CD4-positive, CD25-positive, alpha-beta regulatory T cell (primary cell): Measurements from ENCODE around the gene TMEM163. TPM values are rescaled to one million over a fixed set of nuclear protein-coding genes. Genes with fewer than 3 reads are reported as not detected.

Experiments
- ATAC-seq, 2 donors: fragments of 150-1000 bp; cut with Tn5 transposase; one replicate each; pipeline ENCODE4 v1.10.0; 2021; ENCODE audit warnings: low read depth in 2 of 2, moderate number of reproducible peaks in 2 of 2, moderate library complexity in 1 of 2
- DNase-seq, 3 donors: peaks; one replicate each; pipeline versions ENCODE4 v3.0.0 to v3.0.0-alpha.2; 2012 to 2022; ENCODE audit warnings: mixed read lengths in 1 of 3
- H3K27ac ChIP-seq: one replicate; pipeline ENCODE4 v1.7.0; 2013; ENCODE audit warnings: mild to moderate bottlenecking, low read length; ENCODE audit not compliant: insufficient read depth, poor library complexity, severe bottlenecking
- H3K27me3 ChIP-seq: one replicate; pipeline ENCODE4 v1.7.0; 2013; ENCODE audit warnings: low read length; ENCODE audit not compliant: control insufficient read depth, insufficient read depth
- H3K36me3 ChIP-seq: one replicate; pipeline ENCODE4 v1.7.0; 2013; ENCODE audit warnings: mild to moderate bottlenecking, low read length, moderate library complexity; ENCODE audit not compliant: control insufficient read depth, insufficient read depth
- H3K4me1 ChIP-seq: 2 replicates; pipeline ENCODE4 v1.7.0; 2013; ENCODE audit warnings: mild to moderate bottlenecking, low read length; ENCODE audit not compliant: insufficient read depth, control insufficient read depth, poor library complexity, severe bottlenecking
- H3K4me3 ChIP-seq: one replicate; pipeline ENCODE4 v1.7.0; 2013; ENCODE audit warnings: low read depth, mild to moderate bottlenecking, low read length, moderate library complexity
- H3K9me3 ChIP-seq, 2 experiments: 1 replicate in 1 of 2; 2 replicates in 1 of 2; pipeline ENCODE4 v1.7.0; 2013; ENCODE audit warnings: low read length in 2 of 2, mild to moderate bottlenecking in 1 of 2, moderate library complexity in 1 of 2; ENCODE audit not compliant: control insufficient read depth in 2 of 2
- H3K27ac Mint-ChIP-seq, 3 donors: one replicate each; pipeline ENCODE4 v1.8.0; 2020 to 2022; ENCODE audit warnings: mild to moderate bottlenecking in 3 of 3, mixed read lengths in 3 of 3, moderate library complexity in 2 of 3
- H3K27me3 Mint-ChIP-seq: one replicate; pipeline ENCODE4 v1.8.0; 2022; ENCODE audit warnings: mild to moderate bottlenecking, mixed read lengths
- H3K36me3 Mint-ChIP-seq: one replicate; pipeline ENCODE4 v1.8.0; 2020; ENCODE audit warnings: mixed read lengths
- H3K4me1 Mint-ChIP-seq, 4 donors: one replicate each; pipeline ENCODE4 v1.8.0; 2020 to 2022; ENCODE audit warnings: mixed read lengths in 4 of 4, mild to moderate bottlenecking in 1 of 4
- H3K4me3 Mint-ChIP-seq, 4 donors: one replicate each; pipeline ENCODE4 v1.8.0; 2020 to 2022; ENCODE audit warnings: mild to moderate bottlenecking in 4 of 4, mixed read lengths in 4 of 4, moderate library complexity in 3 of 4
- H3K9me3 Mint-ChIP-seq, 7 donors: one replicate each; pipeline ENCODE4 v1.8.0; 2020 to 2022; ENCODE audit warnings: mixed read lengths in 7 of 7, mild to moderate bottlenecking in 3 of 7, moderate library complexity in 2 of 7
- polyA plus RNA-seq, 4 donors: library from polyadenylated mRNA; unstranded; fragments of 300-500 nt; fragmentation: Illumina TruSeq; gene quantifications; one replicate each; pipeline ENCODE4 v1.2.3, GENCODE V29; 2021
- total RNA-seq: library from RNA; stranded (reverse); gene quantifications from one replicate; pipeline ENCODE4 v1.2.3, GENCODE V29; 2022

Gene TMEM163
- total and polyA plus RNA-seq, 5 donors from 2014 or later = 0.08 to 1.0 (median 0.33) TPM

DNA sequence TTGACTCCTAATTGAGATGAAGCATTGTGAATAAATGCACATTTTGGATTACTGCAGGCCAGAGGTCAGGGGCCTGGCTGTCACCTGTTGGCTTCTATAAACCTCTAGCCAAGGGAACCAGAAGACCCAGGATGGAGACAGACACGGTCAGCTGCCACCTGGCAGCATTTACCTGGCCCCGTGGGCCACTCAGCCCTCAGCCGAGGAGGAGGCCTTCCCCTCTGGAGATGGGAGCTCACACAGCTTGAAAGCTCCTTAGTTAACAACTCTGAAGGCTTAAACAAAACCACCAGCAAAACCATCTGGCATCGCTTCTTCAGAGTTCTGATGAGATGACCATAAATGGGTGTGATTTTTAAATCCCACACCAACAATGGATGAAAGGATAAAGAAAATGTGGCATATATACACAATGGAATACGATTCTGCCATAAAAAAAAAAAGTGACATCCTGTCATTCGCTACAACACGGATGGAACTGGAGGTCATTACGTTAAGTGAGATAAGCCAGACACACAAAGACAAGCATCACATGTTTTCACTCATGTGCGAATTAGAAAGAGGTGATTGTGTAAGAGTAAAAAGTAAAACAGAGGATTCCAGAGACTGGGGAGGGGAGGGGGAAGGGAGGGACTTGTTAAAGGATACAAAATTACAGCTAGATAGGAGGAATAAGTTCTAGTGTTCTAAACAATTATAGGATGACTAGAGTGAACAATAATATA, 218.4 kb downstream of the TMEM163 start:
- H3K27me3 ChIP-seq = no peaks in the 10 kb centered on the region
- ATAC-seq (no peak), DNase-seq (no peak)
- H3K9me3 ChIP-seq = no peaks in the 10 kb centered on the region
- no peaks in the 10 kb centered on the region for H3K4me1 ChIP-seq
- Mint-ChIP-seq H3K27me3 (peaks cover 10% of the 10 kb centered on the region), H3K27ac (no peak overlapping the region), H3K36me3 (no peaks in the 10 kb centered on the region), H3K4me3 (no peak overlapping the region), H3K9me3 (peaks cover 0 to 4% (median 0%) of the 10 kb centered on the region in 7 donors), H3K4me1 (no peaks in the 10 kb centered on the region)
- no peak overlapping the region for H3K4me3 ChIP-seq
- H3K36me3 ChIP-seq = no peaks in the 10 kb centered on the region
- H3K27ac ChIP-seq = no peak overlapping the region

- no peak overlapping the region for H3K4me3 Mint-ChIP-seq
Measured at GRCh38 chr2:134499307-134499926, 219.4 kb downstream of the TMEM163 start.

GRCh38 chr2:134498654-134499053, 220.1 kb downstream of the TMEM163 start:
- ATAC-seq (no peak), DNase-seq (no peak)
- peaks cover 2% of the 10 kb centered on the region for H3K27me3 ChIP-seq
- H3K4me1 ChIP-seq = no peaks in the 10 kb centered on the region
- no peaks in the 10 kb centered on the region for H3K9me3 ChIP-seq
- no peaks in the 10 kb centered on the region for H3K36me3 ChIP-seq
- no peak overlapping the region for H3K4me3 ChIP-seq
- H3K4me1 Mint-ChIP-seq = no peaks in the 10 kb centered on the region
- peaks cover 15% of the 10 kb centered on the region for H3K27me3 Mint-ChIP-seq
- no peak overlapping the region for H3K4me3 Mint-ChIP-seq
- H3K9me3 Mint-ChIP-seq = peaks cover 0 to 4% (median 0%) of the 10 kb centered on the region in 7 donors
- no peak overlapping the region for H3K27ac Mint-ChIP-seq
- no peaks in the 10 kb centered on the region for H3K36me3 Mint-ChIP-seq
- H3K27ac ChIP-seq = no peak overlapping the region

More at GRCh38 chr2:134499307-134499926, 219.4 kb downstream of the TMEM163 start:
- Histone ChIP-seq H3K9me3 (no peaks in the 10 kb centered on the region), H3K36me3 (no peaks in the 10 kb centered on the region), H3K27ac (no peak overlapping the region), H3K27me3 (peaks cover under 1% of the 10 kb centered on the region), H3K4me1 (no peaks in the 10 kb centered on the region), H3K4me3 (no peak overlapping the region)
- H3K27ac Mint-ChIP-seq = no peak overlapping the region
- no peaks in the 10 kb centered on the region for H3K4me1 Mint-ChIP-seq
- no peaks in the 10 kb centered on the region for H3K36me3 Mint-ChIP-seq
- ATAC-seq (no peak), DNase-seq (no peak)
- peaks cover 0 to 4% (median 0%) of the 10 kb centered on the region in 7 donors for H3K9me3 Mint-ChIP-seq
- H3K27me3 Mint-ChIP-seq = peaks cover 15% of the 10 kb centered on the region

- Histone ChIP-seq H3K36me3 (no peaks in the 10 kb centered on the region), H3K4me1 (no peaks in the 10 kb centered on the region), H3K9me3 (no peaks in the 10 kb centered on the region), H3K27me3 (peaks cover 4% of the 10 kb centered on the region), H3K4me3 (no peak overlapping the region), H3K27ac (no peak overlapping the region)
- no peak for DNase-seq
- H3K36me3 Mint-ChIP-seq = no peaks in the 10 kb centered on the region
- no peak overlapping the region for H3K27ac Mint-ChIP-seq
- ATAC-seq = no peak
- peaks cover 0 to 4% (median 0%) of the 10 kb centered on the region in 7 donors for H3K9me3 Mint-ChIP-seq
- H3K27me3 Mint-ChIP-seq = peaks cover 20% of the 10 kb centered on the region
- peaks cover 0 to 2% (median 0%) of the 10 kb centered on the region in 4 donors for H3K4me1 Mint-ChIP-seq
- no peak overlapping the region for H3K4me3 Mint-ChIP-seq
Measured at GRCh38 chr2:134493797-134494196, 225.0 kb downstream of the TMEM163 start.

DNA sequence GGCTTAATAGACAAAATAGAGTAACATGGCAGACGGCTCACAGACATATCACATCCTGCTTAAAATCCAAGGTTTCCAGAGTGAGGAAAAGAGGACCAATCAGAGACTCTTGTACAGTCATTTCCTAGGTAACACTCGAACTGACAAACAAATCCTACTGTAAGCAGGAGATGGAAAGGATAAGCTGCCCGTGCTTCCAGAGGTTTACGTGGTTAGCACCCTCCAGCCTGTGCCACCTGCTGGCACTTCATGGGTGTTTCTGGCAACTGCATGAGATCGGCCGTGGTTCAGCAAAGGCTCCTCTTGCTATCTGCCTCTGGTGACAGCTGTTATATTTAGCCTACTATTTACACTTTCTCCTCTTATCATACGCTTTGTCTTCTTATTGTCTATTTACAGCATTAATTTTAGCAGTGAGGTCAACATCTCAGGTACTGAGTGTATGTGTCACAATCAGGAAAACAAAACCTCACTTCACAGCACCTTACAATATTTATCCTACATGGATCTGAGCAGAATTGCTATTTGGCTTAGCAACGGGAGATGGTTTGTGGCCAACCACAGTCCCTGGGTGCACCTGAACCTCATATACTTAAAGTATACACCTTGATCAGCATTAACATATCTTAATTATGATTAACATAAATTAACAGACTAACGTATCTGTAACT, 226.9 kb downstream of the TMEM163 start:
- no peak overlapping the region for H3K4me3 ChIP-seq
- ATAC-seq = no peak
- no peaks in the 10 kb centered on the region for H3K4me1 ChIP-seq
- no peak for DNase-seq
- Mint-ChIP-seq H3K4me1 (peaks cover 0 to 2% (median 0%) of the 10 kb centered on the region in 4 donors), H3K27ac (no peak overlapping the region), H3K36me3 (no peaks in the 10 kb centered on the region), H3K4me3 (no peak overlapping the region), H3K9me3 (peaks cover 0 to 2% (median 0%) of the 10 kb centered on the region in 7 donors), H3K27me3 (peaks cover 22% of the 10 kb centered on the region)
- H3K27me3 ChIP-seq = peaks cover 4% of the 10 kb centered on the region
- no peaks in the 10 kb centered on the region for H3K9me3 ChIP-seq
- H3K27ac ChIP-seq = no peak overlapping the region
- no peaks in the 10 kb centered on the region for H3K36me3 ChIP-seq

DNA sequence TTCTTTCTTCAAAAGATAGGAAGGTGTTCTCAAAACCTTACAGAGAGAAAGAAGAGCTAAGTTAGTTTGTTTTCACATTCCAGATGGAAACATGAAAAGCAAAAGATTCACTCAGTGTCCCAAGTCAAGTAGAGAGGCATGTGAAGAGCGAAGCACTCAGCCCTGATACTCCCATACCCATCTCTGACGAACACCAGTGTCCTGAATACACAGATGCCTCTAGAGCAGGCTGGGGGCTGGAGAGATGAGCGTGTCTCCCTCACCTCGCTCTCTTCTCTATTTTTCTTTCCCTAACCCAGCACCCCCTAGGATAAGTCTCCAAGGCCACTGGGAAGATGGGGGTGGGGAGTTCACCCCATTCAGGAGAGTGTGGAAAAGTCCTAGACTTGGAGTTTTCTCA, 227.8 kb downstream of the TMEM163 start:
- ATAC-seq (no peak), DNase-seq (no peak)
- no peaks in the 10 kb centered on the region for H3K36me3 Mint-ChIP-seq
- peaks cover 19% of the 10 kb centered on the region for H3K27me3 Mint-ChIP-seq
- H3K4me3 Mint-ChIP-seq = no peak overlapping the region
- no peak overlapping the region for H3K27ac ChIP-seq
- H3K9me3 Mint-ChIP-seq = peaks cover 0 to 1% (median 0%) of the 10 kb centered on the region in 7 donors
- no peaks in the 10 kb centered on the region for H3K9me3 ChIP-seq
- no peak overlapping the region for H3K27ac Mint-ChIP-seq
- H3K4me1 Mint-ChIP-seq = peaks cover 0 to 2% (median 0%) of the 10 kb centered on the region in 4 donors
- peaks cover 4% of the 10 kb centered on the region for H3K27me3 ChIP-seq
- H3K36me3 ChIP-seq = no peaks in the 10 kb centered on the region
- no peak overlapping the region for H3K4me3 ChIP-seq
- no peaks in the 10 kb centered on the region for H3K4me1 ChIP-seq

DNA sequence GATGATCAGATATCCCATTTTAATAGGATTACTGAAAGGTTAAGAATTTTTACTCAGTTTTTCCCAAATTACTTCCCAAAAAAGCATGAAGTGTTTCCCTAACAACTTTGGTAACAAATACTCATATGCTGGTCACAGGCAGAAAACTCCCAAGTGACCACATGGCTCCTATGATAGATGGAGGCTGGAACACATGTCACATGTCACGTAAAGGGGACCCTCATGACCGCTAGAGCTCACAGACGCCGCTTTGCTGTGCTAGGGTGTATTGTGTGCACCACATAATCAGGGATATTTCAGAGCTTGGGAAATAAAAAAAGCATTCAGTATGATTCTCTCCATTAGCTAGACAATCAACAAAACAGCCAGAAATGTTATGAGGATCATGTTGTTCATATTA, 228.2 kb downstream of the TMEM163 start:
- Mint-ChIP-seq H3K9me3 (peaks cover 0 to 1% (median 0%) of the 10 kb centered on the region in 7 donors), H3K27ac (no peak overlapping the region), H3K4me1 (peaks cover 0 to 2% (median 0%) of the 10 kb centered on the region in 4 donors), H3K36me3 (no peaks in the 10 kb centered on the region), H3K4me3 (no peak overlapping the region), H3K27me3 (peaks cover 20% of the 10 kb centered on the region)
- Histone ChIP-seq H3K4me3 (no peak overlapping the region), H3K27me3 (peaks cover 4% of the 10 kb centered on the region), H3K9me3 (no peaks in the 10 kb centered on the region), H3K27ac (no peak overlapping the region), H3K36me3 (no peaks in the 10 kb centered on the region), H3K4me1 (no peaks in the 10 kb centered on the region)
- no peak for DNase-seq
- ATAC-seq = no peak
